Measurements from ENCODE around the gene CYSRT1. TPM values are rescaled to one million over a fixed set of nuclear protein-coding genes. Genes with fewer than 3 reads are reported as not detected.

The CYSRT1 gene
- total RNA-seq, 2 donors from 2014 or later, result 0.64 TPM; not detected in 1

- Histone ChIP-seq H3K4me3 (no peak overlapping the region), H3K27ac (no peak overlapping the region), H3K4me1 (peaks cover 12% of the 10 kb centered on the region), H3K9me3 (no peaks in the 10 kb centered on the region), H3K9ac (ENCODE audit: low read depth in 2 of 2, low read length in 2 of 2) (no peak overlapping the region), H3K36me3 (peaks cover 14% of the 10 kb centered on the region), H3K27me3 (no peaks in the 10 kb centered on the region)
- no peak for DNase-seq
- intact Hi-C loops (cut with DNase I), result no loop called here
- TF ChIP-seq, protein P1, sequence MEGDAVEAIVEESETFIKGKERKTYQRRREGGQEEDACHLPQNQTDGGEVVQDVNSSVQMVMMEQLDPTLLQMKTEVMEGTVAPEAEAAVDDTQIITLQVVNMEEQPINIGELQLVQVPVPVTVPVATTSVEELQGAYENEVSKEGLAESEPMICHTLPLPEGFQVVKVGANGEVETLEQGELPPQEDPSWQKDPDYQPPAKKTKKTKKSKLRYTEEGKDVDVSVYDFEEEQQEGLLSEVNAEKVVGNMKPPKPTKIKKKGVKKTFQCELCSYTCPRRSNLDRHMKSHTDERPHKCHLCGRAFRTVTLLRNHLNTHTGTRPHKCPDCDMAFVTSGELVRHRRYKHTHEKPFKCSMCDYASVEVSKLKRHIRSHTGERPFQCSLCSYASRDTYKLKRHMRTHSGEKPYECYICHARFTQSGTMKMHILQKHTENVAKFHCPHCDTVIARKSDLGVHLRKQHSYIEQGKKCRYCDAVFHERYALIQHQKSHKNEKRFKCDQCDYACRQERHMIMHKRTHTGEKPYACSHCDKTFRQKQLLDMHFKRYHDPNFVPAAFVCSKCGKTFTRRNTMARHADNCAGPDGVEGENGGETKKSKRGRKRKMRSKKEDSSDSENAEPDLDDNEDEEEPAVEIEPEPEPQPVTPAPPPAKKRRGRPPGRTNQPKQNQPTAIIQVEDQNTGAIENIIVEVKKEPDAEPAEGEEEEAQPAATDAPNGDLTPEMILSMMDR (IDR thresholded peaks at IDR 0.05), result no peak
Measured at GRCh38 chr9:137266162-137266527, 41.2 kb downstream of the CYSRT1 start.

GRCh38 chr9:137266585-137267453 is 41.8 kb downstream of the CYSRT1 start:
- Histone ChIP-seq H3K27ac (no peak overlapping the region), H3K27me3 (no peaks in the 10 kb centered on the region), H3K36me3 (peaks cover 14% of the 10 kb centered on the region), H3K4me1 (peaks cover 12% of the 10 kb centered on the region), H3K4me3 (no peak overlapping the region), H3K9ac (ENCODE audit: low read depth in 2 of 2, low read length in 2 of 2) (no peak overlapping the region), H3K9me3 (no peaks in the 10 kb centered on the region)
- intact Hi-C loops (cut with DNase I), result no loop called here
- DNase-seq, result no peak
- TF ChIP-seq, protein P1 (IDR thresholded peaks at IDR 0.05), result no peak

DNA sequence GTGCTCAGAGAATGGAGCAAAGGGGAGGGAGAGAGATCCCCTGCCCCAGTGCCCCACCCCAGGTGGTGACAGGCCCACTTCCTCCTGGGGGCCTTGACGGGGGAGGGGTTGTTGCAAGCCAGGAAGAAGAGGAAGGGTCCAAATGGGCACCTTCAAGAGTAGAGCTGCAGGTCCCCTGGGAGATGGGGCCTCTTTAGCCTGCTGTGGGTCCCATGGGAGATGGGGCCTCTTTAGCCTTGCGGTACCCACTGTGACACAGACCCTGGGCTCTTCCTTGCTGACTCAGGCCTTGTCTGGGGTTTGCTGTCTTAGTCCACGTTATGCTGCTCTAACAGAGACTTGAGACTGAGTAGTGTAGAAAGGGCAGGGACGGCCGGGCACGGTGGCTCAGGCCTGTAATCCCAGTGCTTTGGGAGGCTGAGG is 43.0 kb downstream of the CYSRT1 start:
- Histone ChIP-seq H3K27ac (no peak overlapping the region), H3K9me3 (no peaks in the 10 kb centered on the region), H3K9ac (ENCODE audit: low read depth in 2 of 2, low read length in 2 of 2) (no peak overlapping the region), H3K36me3 (peaks cover 14% of the 10 kb centered on the region), H3K4me3 (no peak overlapping the region), H3K4me1 (peaks cover 12% of the 10 kb centered on the region), H3K27me3 (no peaks in the 10 kb centered on the region)
- intact Hi-C loops (cut with DNase I), result no loop called here
- no peak for DNase-seq
- TF ChIP-seq, protein P1 (IDR thresholded peaks at IDR 0.05), result no peak

GRCh38 chr9:137268538-137269201 is 43.7 kb downstream of the CYSRT1 start:
- Histone ChIP-seq H3K9me3 (no peaks in the 10 kb centered on the region), H3K36me3 (peaks cover 14% of the 10 kb centered on the region), H3K4me1 (peaks cover 12% of the 10 kb centered on the region), H3K27ac (peak overlapping the region; percentile 40), H3K9ac (ENCODE audit: low read depth in 2 of 2, low read length in 2 of 2) (peak overlapping the region in 1 of 2 donors; percentile 69), H3K4me3 (peak overlapping the region; percentile 1), H3K27me3 (no peaks in the 10 kb centered on the region)
- TF ChIP-seq, protein P1 (IDR thresholded peaks at IDR 0.05), result no peak
- DNase-seq, result no peak
- intact Hi-C loops (cut with DNase I), result no loop called here

- Histone ChIP-seq H3K9ac (ENCODE audit: low read depth in 2 of 2, low read length in 2 of 2) (peak overlapping the region in 1 of 2 donors; percentile 69), H3K4me1 (peaks cover 12% of the 10 kb centered on the region), H3K9me3 (no peaks in the 10 kb centered on the region), H3K27me3 (no peaks in the 10 kb centered on the region), H3K4me3 (peak overlapping the region; percentile 1), H3K27ac (peak overlapping the region; percentile 40), H3K36me3 (peaks cover 10% of the 10 kb centered on the region)
- peak; percentile 69 for DNase-seq
- TF ChIP-seq, protein P1 (IDR thresholded peaks at IDR 0.05), result no peak
- intact Hi-C loops (cut with DNase I), result no loop called here
Measured at GRCh38 chr9:137269231-137269772, 44.3 kb downstream of the CYSRT1 start.
